Rectal smooth muscle tissue (tissue), 1 donor: ENCODE measurements around the gene PGGT1B.

Source experiments
- H3K27ac ChIP-seq: one replicate; pipeline ENCODE4 v1.7.0; 2013; ENCODE audit warnings: low read depth, low read length, inconsistent platforms
- H3K27me3 ChIP-seq: one replicate; pipeline ENCODE4 v1.7.0; 2013; ENCODE audit warnings: low read length; ENCODE audit not compliant: control insufficient read depth, insufficient read depth
- H3K36me3 ChIP-seq: one replicate; pipeline ENCODE4 v1.7.0; 2013; ENCODE audit warnings: low read length; ENCODE audit not compliant: control insufficient read depth, insufficient read depth
- H3K4me1 ChIP-seq: one replicate; pipeline ENCODE4 v1.7.0; 2013; ENCODE audit warnings: low read length; ENCODE audit not compliant: control insufficient read depth, insufficient read depth
- H3K4me3 ChIP-seq: one replicate; pipeline ENCODE4 v1.7.0; 2013; ENCODE audit warnings: low read length
- H3K9ac ChIP-seq: one replicate; pipeline ENCODE4 v1.7.0; 2013; ENCODE audit warnings: low read length

PGGT1B gene

DNA sequence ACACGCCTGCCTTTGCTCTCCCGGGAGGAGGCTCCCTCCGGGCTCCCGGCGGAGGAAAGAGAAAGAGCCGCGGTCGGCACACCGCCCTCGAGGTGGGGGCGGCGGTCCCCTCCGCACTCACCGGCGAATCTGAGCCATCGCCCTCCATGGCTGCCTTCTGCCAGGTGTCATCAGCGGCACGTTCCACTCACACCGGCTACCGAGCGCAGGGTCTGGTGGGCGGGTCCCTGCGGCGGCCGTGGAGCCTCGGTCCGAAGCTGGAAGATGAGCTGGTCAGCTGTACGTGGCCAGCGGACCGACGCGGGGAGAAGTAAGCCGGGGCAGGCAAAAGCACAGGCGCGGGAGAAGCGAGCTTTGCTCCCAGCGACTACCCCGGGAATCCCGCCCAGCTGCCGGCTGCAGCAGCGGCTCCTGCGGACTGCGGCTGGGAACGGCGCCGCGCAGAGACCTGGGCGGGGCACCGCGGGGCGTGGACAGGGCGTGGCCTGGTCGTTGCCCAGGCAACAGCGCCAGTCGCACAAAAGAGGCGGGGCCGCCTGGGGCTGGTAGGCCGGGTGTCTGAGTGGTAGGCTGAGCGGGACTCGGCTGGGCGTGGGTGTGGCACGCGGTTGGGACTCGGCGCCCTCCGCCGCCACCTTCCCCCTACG is 93.1 kb downstream of the PGGT1B start, which contains the start of gene TRIM36:
TSS of gene TRIM36 (minus strand) at position 422 of the 647 bp plus-strand sequence. CDS start at position 148, 274 bp downstream.
- H3K27ac ChIP-seq, result no peak within 1 kb of the TSS
- peak within 1 kb of the TSS; percentile 69 for H3K9ac ChIP-seq
- H3K27me3 ChIP-seq, result no peaks in the 10 kb centered on the region

DNA sequence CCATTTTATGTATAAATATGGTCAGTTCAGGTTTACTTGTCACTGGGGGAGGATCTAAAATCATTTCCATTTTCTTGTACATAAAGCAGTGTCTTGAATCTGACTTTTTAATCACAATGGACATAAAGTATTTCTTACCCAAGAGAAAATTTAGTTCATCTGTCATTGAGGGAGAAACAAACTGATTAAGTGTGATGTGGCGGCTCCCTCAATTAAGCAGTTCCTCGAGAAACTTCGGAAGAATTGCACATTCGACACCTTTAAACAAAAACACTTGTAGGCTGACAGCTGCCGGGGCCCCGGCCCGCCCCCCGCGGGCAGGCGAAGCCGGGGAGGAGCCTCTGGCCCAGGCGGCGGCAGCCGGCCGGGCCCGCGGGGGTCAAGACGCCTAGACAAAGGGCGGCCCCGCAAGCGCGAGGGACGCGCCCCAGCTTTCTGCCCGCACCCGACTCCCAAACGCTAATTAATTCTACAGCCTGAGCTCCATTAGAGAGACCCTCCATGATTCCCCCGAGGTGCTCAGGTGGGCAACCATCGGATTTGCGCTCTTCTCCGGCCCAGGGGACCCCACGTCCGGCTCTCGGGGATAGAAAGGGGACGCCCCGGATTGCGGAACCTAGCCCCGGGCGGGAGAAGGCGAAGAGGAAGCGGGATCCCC is 93.7 kb downstream of the PGGT1B start:
- H3K4me1 ChIP-seq, result no peaks in the 10 kb centered on the region
- H3K27me3 ChIP-seq, result no peaks in the 10 kb centered on the region
- H3K9ac ChIP-seq, result peak overlapping the region; percentile 38
- H3K4me3 ChIP-seq, result peak overlapping the region; percentile 86
- H3K27ac ChIP-seq, result no peak overlapping the region
- no peaks in the 10 kb centered on the region for H3K36me3 ChIP-seq

More for the DNA sequence above, 93.1 kb downstream of the PGGT1B start, which contains the start of gene TRIM36:
- Histone ChIP-seq H3K4me1 (no peaks in the 10 kb centered on the region), H3K4me3 (peak within 1 kb of the TSS; percentile 86), H3K36me3 (no peaks in the 10 kb centered on the region)

GRCh38 chr5:115166744-115167393 is 95.8 kb downstream of the PGGT1B start:
- Histone ChIP-seq H3K4me1 (no peaks in the 10 kb centered on the region), H3K36me3 (no peaks in the 10 kb centered on the region), H3K9ac (no peak overlapping the region), H3K27ac (no peak overlapping the region), H3K27me3 (no peaks in the 10 kb centered on the region), H3K4me3 (no peak overlapping the region)

- Histone ChIP-seq H3K4me3 (no peak overlapping the region), H3K27ac (no peak overlapping the region), H3K9ac (no peak overlapping the region), H3K36me3 (no peaks in the 10 kb centered on the region), H3K4me1 (no peaks in the 10 kb centered on the region), H3K27me3 (no peaks in the 10 kb centered on the region)
Measured at GRCh38 chr5:115165790-115166189, 96.9 kb downstream of the PGGT1B start.

GRCh38 chr5:115160975-115161475 is 101.7 kb downstream of the PGGT1B start:
- no peak overlapping the region for H3K27ac ChIP-seq
- H3K27me3 ChIP-seq, result no peaks in the 10 kb centered on the region
- no peaks in the 10 kb centered on the region for H3K36me3 ChIP-seq
- no peak overlapping the region for H3K9ac ChIP-seq
- H3K4me3 ChIP-seq, result no peak overlapping the region
- H3K4me1 ChIP-seq, result no peaks in the 10 kb centered on the region
